ENCODE results near the gene LAMP2. TPM values are rescaled to one million over a fixed set of nuclear protein-coding genes. Genes with fewer than 3 reads are reported as not detected.

The LAMP2 gene
- total and polyA plus RNA-seq, 2 of the 4 experiments (the other 2 are of a cell fraction): 78.1 to 129 TPM

DNA sequence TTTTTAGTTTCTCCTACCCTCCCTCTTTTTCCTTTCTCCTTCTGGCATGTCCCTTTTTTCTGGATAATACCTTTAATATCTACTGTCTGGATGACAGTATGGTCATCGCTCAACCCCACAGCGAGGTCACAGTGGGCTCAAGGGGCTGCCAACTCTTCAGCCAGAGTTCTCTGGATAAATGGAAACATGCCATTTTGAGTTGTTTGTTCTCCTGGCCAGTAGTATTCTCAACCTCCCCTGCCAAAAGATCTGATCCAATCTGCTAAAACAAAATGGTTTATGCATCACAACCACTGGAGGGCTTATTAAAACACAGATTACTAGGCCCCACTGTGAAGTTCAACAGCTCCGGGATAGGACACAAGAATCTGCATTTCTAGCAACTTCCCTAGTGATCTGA, 5.0 kb upstream of the LAMP2 start:
- Histone ChIP-seq H2BK20ac (ENCODE audit: low read depth, low read length) (no peak overlapping the region), H3K4me2 (ENCODE audit: low read depth, low read length) (no peak overlapping the region), H3K4me1 (ENCODE audit: control insufficient read depth, insufficient read depth, low read length) (no peaks in the 10 kb centered on the region), H3K14ac (replicated peaks; ENCODE audit: low read depth, low read length) (no peak overlapping the region), H4K8ac (ENCODE audit: low read depth in 2 of 2, low read length in 2 of 2) (no peak overlapping the region), H3K56ac (ENCODE audit: extremely low read depth, insufficient read depth, low read length) (no peak overlapping the region), H3K27me3 (ENCODE audit: control insufficient read depth, insufficient read depth, low read length) (peaks cover 2% of the 10 kb centered on the region; the same call in 1 of the 2 replicates), H3K27ac (ENCODE audit: insufficient read depth, low read length) (no peak overlapping the region), H3K4ac (ENCODE audit: low read depth, low read length) (no peak overlapping the region), H2BK5ac (ENCODE audit: low read depth, low read length, poor library complexity, severe bottlenecking) (no peak overlapping the region), H4K91ac (ENCODE audit: insufficient read depth, low read depth, low read length) (no peak overlapping the region), H4K20me1 (ENCODE audit: insufficient read depth, low read length) (no peaks in the 10 kb centered on the region), H3K23ac (ENCODE audit: low read depth, low read length) (no peak overlapping the region), H3K9me1 (ENCODE audit: insufficient read depth, low read length) (no peaks in the 10 kb centered on the region), H2BK120ac (ENCODE audit: low read depth, low read length) (no peak overlapping the region), H2BK15ac (ENCODE audit: low read depth, low read length) (no peak overlapping the region), H3K18ac (ENCODE audit: low read depth, low read length) (no peak overlapping the region), H4K5ac (ENCODE audit: low read depth, low read length) (no peak overlapping the region), H3K4me3 (ENCODE audit: insufficient read depth, low read depth, low read length) (no peak overlapping the region), H2AFZ (replicated peaks; ENCODE audit: low read length, poor library complexity) (no peak overlapping the region), H2AK5ac (ENCODE audit: low read depth, low read length) (no peak overlapping the region), H3K9ac (ENCODE audit: low read depth, low read length) (no peak overlapping the region), H3K36me3 (ENCODE audit: control insufficient read depth, insufficient read depth, low read length) (no peaks in the 10 kb centered on the region), H3K79me1 (ENCODE audit: low read depth in 1 of 2, low read length in 2 of 2) (no peaks in the 10 kb centered on the region), H2AK9ac (replicated peaks; ENCODE audit: low read depth, low read length, poor library complexity) (no peak overlapping the region), H3K9me3 (ENCODE audit: control insufficient read depth, insufficient read depth, low read length) (no peaks in the 10 kb centered on the region)
- BruUV-seq (replicated peaks): no TSS peak
- ChIA-PET POLR2A (ENCODE audit: unreplicated experiment) (no interaction called here), CTCF (no interaction called here)
- in situ Hi-C loops (cut with MboI; ENCODE audit: low sequenced_read_pairs) (no loop called here), intact Hi-C loops (cut with micrococcal nuclease) (loop anchor here (10.0 kb wide), 1 partner anchor 159 kb away; the partner anchor contains the start of gene TMEM255A), dilution Hi-C loops (cut with HindIII; ENCODE audit: low sequenced_read_pairs, unreplicated experiment) (no loop called here)
- ATAC-seq (ENCODE audit: low read depth): no peak
- TF ChIP-seq RFX5 (IDR thresholded peaks at IDR 0.05; ENCODE audit: low read depth, low read length) (no peak), CEBPB (IDR thresholded peaks at IDR 0.05; ENCODE audit: low read depth, low read length) (no peak), CTCF (conservative IDR thresholded peaks at IDR 0.05; ENCODE audit: low read depth, low read length) (no peak), MXI1 (IDR thresholded peaks at IDR 0.05; ENCODE audit: borderline replicate concordance, low read depth, low read length) (no peak), RAD21 (IDR thresholded peaks at IDR 0.05; ENCODE audit: low read length) (no peak), RCOR1 (IDR thresholded peaks at IDR 0.05; ENCODE audit: insufficient replicate concordance, low read length) (no peak), MAZ (IDR thresholded peaks at IDR 0.05; ENCODE audit: borderline replicate concordance, low read depth, low read length) (no peak), FOS (IDR thresholded peaks at IDR 0.05; ENCODE audit: low read depth, low read length) (no peak), POLR2A (IDR thresholded peaks at IDR 0.05; ENCODE audit: low read depth, low read length) (no peak), NFE2L2 (IDR thresholded peaks at IDR 0.05; ENCODE audit: low read depth, low read length) (no peak), CHD1 (IDR thresholded peaks at IDR 0.05; ENCODE audit: low read depth, low read length) (no peak), BHLHE40 (IDR thresholded peaks at IDR 0.05; ENCODE audit: low read depth, low read length) (no peak), SMC3 (IDR thresholded peaks at IDR 0.05; ENCODE audit: low read depth, low read length) (no peak), MAFK (IDR thresholded peaks at IDR 0.05; ENCODE audit: low read depth, low read length) (no peak)
- TF ChIP-seq, protein P1, sequence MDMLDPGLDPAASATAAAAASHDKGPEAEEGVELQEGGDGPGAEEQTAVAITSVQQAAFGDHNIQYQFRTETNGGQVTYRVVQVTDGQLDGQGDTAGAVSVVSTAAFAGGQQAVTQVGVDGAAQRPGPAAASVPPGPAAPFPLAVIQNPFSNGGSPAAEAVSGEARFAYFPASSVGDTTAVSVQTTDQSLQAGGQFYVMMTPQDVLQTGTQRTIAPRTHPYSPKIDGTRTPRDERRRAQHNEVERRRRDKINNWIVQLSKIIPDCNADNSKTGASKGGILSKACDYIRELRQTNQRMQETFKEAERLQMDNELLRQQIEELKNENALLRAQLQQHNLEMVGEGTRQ (IDR thresholded peaks at IDR 0.05; ENCODE audit: low read depth, low read length): no peak
- TF ChIP-seq, protein P2, sequence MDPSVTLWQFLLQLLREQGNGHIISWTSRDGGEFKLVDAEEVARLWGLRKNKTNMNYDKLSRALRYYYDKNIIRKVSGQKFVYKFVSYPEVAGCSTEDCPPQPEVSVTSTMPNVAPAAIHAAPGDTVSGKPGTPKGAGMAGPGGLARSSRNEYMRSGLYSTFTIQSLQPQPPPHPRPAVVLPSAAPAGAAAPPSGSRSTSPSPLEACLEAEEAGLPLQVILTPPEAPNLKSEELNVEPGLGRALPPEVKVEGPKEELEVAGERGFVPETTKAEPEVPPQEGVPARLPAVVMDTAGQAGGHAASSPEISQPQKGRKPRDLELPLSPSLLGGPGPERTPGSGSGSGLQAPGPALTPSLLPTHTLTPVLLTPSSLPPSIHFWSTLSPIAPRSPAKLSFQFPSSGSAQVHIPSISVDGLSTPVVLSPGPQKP (IDR thresholded peaks at IDR 0.05; ENCODE audit: borderline replicate concordance, low read depth, low read length): no peak
- WGBS, 2 experiments (ENCODE audit: extremely low coverage in 2 of 2, insufficient read length in 1 of 2): no CpG with 5 or more reads among the region's 3 CpGs
- DNase-seq: no peak

Measured in IMR-90 (cell line).